ENCODE data around the gene PRKG1.

PRKG1 gene

GRCh38 chr10:51224671-51225161 is 150.4 kb downstream of the PRKG1 start:
- ATAC-seq (ENCODE audit: insufficient read depth, low read depth), result no peak
- H3K79me2 ChIP-seq (ENCODE audit: insufficient read depth, low read length), result no peaks in the 10 kb centered on the region
- H4K20me1 ChIP-seq (ENCODE audit: insufficient read depth, low read length), result no peaks in the 10 kb centered on the region
- H3K27ac ChIP-seq (ENCODE audit: low read length), result no peak overlapping the region
- H3K9ac ChIP-seq (ENCODE audit: low read depth, low read length), result no peak overlapping the region
- H3K4me3 ChIP-seq (ENCODE audit: low read depth in 1 of 2, low read length in 2 of 2), result no peak overlapping the region
- no peaks in the 10 kb centered on the region for H3K9me3 ChIP-seq (ENCODE audit: insufficient read depth, low read length, severe bottlenecking)
- H2AFZ ChIP-seq (ENCODE audit: low read depth, low read length), result no peak overlapping the region
- no peak overlapping the region for H3K4me2 ChIP-seq (ENCODE audit: insufficient read depth, low read length)
- H3K27me3 ChIP-seq (ENCODE audit: insufficient read depth, low read length, poor library complexity), result no peaks in the 10 kb centered on the region
- H3K36me3 ChIP-seq (ENCODE audit: insufficient read depth, low read length), result no peaks in the 10 kb centered on the region
- TF ChIP-seq EZH2 (IDR thresholded peaks at IDR 0.05; ENCODE audit: borderline replicate concordance, low read depth, low read length, severe bottlenecking) (no peak), CTCF (IDR thresholded peaks at IDR 0.05; ENCODE audit: borderline replicate concordance, extremely low read depth, low read length, poor library complexity, severe bottlenecking) (no peak)
- DNase-seq, result no peak
- H3K4me1 ChIP-seq (ENCODE audit: insufficient read depth, low read length), result no peaks in the 10 kb centered on the region

- Histone ChIP-seq H3K9ac (ENCODE audit: low read depth, low read length) (no peak overlapping the region), H4K20me1 (ENCODE audit: insufficient read depth, low read length) (no peaks in the 10 kb centered on the region), H3K9me3 (ENCODE audit: insufficient read depth, low read length, severe bottlenecking) (no peaks in the 10 kb centered on the region), H3K4me2 (ENCODE audit: insufficient read depth, low read length) (no peak overlapping the region), H2AFZ (ENCODE audit: low read depth, low read length) (no peak overlapping the region), H3K4me1 (ENCODE audit: insufficient read depth, low read length) (no peaks in the 10 kb centered on the region), H3K27me3 (ENCODE audit: insufficient read depth, low read length, poor library complexity) (no peaks in the 10 kb centered on the region), H3K79me2 (ENCODE audit: insufficient read depth, low read length) (no peaks in the 10 kb centered on the region), H3K36me3 (ENCODE audit: insufficient read depth, low read length) (no peaks in the 10 kb centered on the region), H3K27ac (ENCODE audit: low read length) (no peak overlapping the region), H3K4me3 (ENCODE audit: low read depth in 1 of 2, low read length in 2 of 2) (no peak overlapping the region)
- DNase-seq (no peak), ATAC-seq (ENCODE audit: insufficient read depth, low read depth) (no peak)
- TF ChIP-seq CTCF (IDR thresholded peaks at IDR 0.05; ENCODE audit: borderline replicate concordance, extremely low read depth, low read length, poor library complexity, severe bottlenecking) (no peak), EZH2 (IDR thresholded peaks at IDR 0.05; ENCODE audit: borderline replicate concordance, low read depth, low read length, severe bottlenecking) (no peak)
Observed at GRCh38 chr10:51227897-51228713, 153.8 kb downstream of the PRKG1 start.

GRCh38 chr10:51228714-51229100 is 154.4 kb downstream of the PRKG1 start:
- H3K4me2 ChIP-seq (ENCODE audit: insufficient read depth, low read length), result no peak overlapping the region
- TF ChIP-seq CTCF (IDR thresholded peaks at IDR 0.05; ENCODE audit: borderline replicate concordance, extremely low read depth, low read length, poor library complexity, severe bottlenecking) (no peak), EZH2 (IDR thresholded peaks at IDR 0.05; ENCODE audit: borderline replicate concordance, low read depth, low read length, severe bottlenecking) (no peak)
- ATAC-seq (ENCODE audit: insufficient read depth, low read depth) (no peak), DNase-seq (no peak)
- H3K4me3 ChIP-seq (ENCODE audit: low read depth in 1 of 2, low read length in 2 of 2), result no peak overlapping the region
- H3K27me3 ChIP-seq (ENCODE audit: insufficient read depth, low read length, poor library complexity), result no peaks in the 10 kb centered on the region
- H3K27ac ChIP-seq (ENCODE audit: low read length), result no peak overlapping the region
- H3K9me3 ChIP-seq (ENCODE audit: insufficient read depth, low read length, severe bottlenecking), result no peaks in the 10 kb centered on the region
- H2AFZ ChIP-seq (ENCODE audit: low read depth, low read length), result no peak overlapping the region
- H3K79me2 ChIP-seq (ENCODE audit: insufficient read depth, low read length), result no peaks in the 10 kb centered on the region
- no peaks in the 10 kb centered on the region for H4K20me1 ChIP-seq (ENCODE audit: insufficient read depth, low read length)
- no peak overlapping the region for H3K9ac ChIP-seq (ENCODE audit: low read depth, low read length)
- H3K36me3 ChIP-seq (ENCODE audit: insufficient read depth, low read length), result no peaks in the 10 kb centered on the region
- no peaks in the 10 kb centered on the region for H3K4me1 ChIP-seq (ENCODE audit: insufficient read depth, low read length)
